Spleen (tissue), 11 donors: ENCODE measurements around the gene NEURL4. TPM values are rescaled to one million over a fixed set of nuclear protein-coding genes. Genes with fewer than 3 reads are reported as not detected.

ENCODE experiments used
- DNase-seq: peaks from one replicate; pipeline ENCODE4 v3.0.0-alpha.2; 2020
- H3K27ac ChIP-seq, 8 donors: fragments of 200-600 bp; sonication (generic) in 7 of 8; 1 replicate in 4 of 8; 2 replicates in 4 of 8; pipeline versions ENCODE4 v1.5.0 to v1.8.0; 2016 to 2021; ENCODE audit warnings: inconsistent platforms in 4 of 8, mild to moderate bottlenecking in 4 of 8, moderate library complexity in 1 of 8
- H3K27me3 ChIP-seq, 7 donors: fragments of 200-600 bp; sonication (generic) in 6 of 7; replicated peaks in 1 of 7; 1 replicate in 4 of 7; 2 replicates in 3 of 7; pipeline versions ENCODE4 v1.5.0 to v1.8.0; 2016 to 2021; ENCODE audit warnings: inconsistent platforms in 3 of 7, mild to moderate bottlenecking in 1 of 7
- H3K36me3 ChIP-seq, 6 donors: fragments of 200-600 bp; sonication (generic) in 5 of 6; 1 replicate in 4 of 6; 2 replicates in 2 of 6; pipeline versions ENCODE4 v1.5.0 to v1.8.0; 2016 to 2021; ENCODE audit warnings: inconsistent platforms in 2 of 6
- H3K4me1 ChIP-seq, 6 donors: fragments of 200-600 bp; sonication (generic) in 5 of 6; 1 replicate in 3 of 6; 2 replicates in 3 of 6; pipeline versions ENCODE4 v1.5.0 to v1.8.0; 2016 to 2021; ENCODE audit warnings: inconsistent platforms in 3 of 6
- H3K4me3 ChIP-seq, 8 donors: fragments of 200-600 bp; sonication (generic) in 7 of 8; 1 replicate in 4 of 8; 2 replicates in 4 of 8; pipeline versions ENCODE4 v1.5.0 to v1.8.0; 2016 to 2021; ENCODE audit warnings: inconsistent platforms in 4 of 8, mild to moderate bottlenecking in 4 of 8, moderate library complexity in 2 of 8
- H3K9me3 ChIP-seq, 8 donors: fragments of 200-600 bp; sonication (generic) in 7 of 8; 1 replicate in 4 of 8; 2 replicates in 4 of 8; pipeline versions ENCODE4 v1.5.0 to v1.8.0; 2016 to 2021; ENCODE audit warnings: inconsistent platforms in 4 of 8
- CTCF ChIP-seq, 11 experiments: fragments of 200-600 bp in 7 of 11; fragments of 450-650 bp in 4 of 11; sonication (generic) in 4 of 11; IDR thresholded peaks in 8 of 11; conservative IDR thresholded peaks in 3 of 11; 1 replicate in 7 of 11; 2 replicates in 4 of 11; pipeline versions ENCODE4 v1.4.0 to v1.8.0; 2016 to 2021; ENCODE audit warnings: antibody characterized with exemption in 11 of 11, inconsistent platforms in 4 of 11, mild to moderate bottlenecking in 1 of 11
- POLR2A ChIP-seq, 3 donors: fragments of 450-650 bp; IDR thresholded peaks; one replicate each; pipeline ENCODE4 v1.5.1; 2017; ENCODE audit warnings: antibody characterized with exemption in 3 of 3, mild to moderate bottlenecking in 1 of 3
- POLR2AphosphoS5 ChIP-seq, 3 donors: sonication (generic); formaldehyde crosslinking; IDR thresholded peaks; one replicate each; pipeline ENCODE4 v1.5.1; 2017; ENCODE audit warnings: antibody characterized with exemption in 3 of 3
- WGBS, 5 donors: extraction: QIAGEN DNeasy Blood & Tissue Kit in 3 of 5; methylation state at CpG; one replicate each; pipeline versions ENCODE4 v1.1.5 to v1.1.7; 2013 to 2018; 5-methylcytosine and 5-hydroxymethylcytosine counted together
- intact Hi-C: fragments of 100-400 bp; cut with DNase I; formaldehyde crosslinking; loops from one replicate; pipeline ENCODE4 v1.15.0; 2023; ENCODE audit warnings: low total_unique reads
- polyA plus RNA-seq, 3 donors: library from polyadenylated mRNA; stranded (reverse); fragments of 200-250 nt; gene quantifications; one replicate each; pipeline ENCODE4 v1.2.1, GENCODE V29; 2013
- total RNA-seq, 7 donors: library from RNA; depleted of rRNA in 3 of 7; stranded (reverse); fragments of >200 nt in 3 of 7; fragmentation: NEBNext Ultra II Directional in 4 of 7; extraction: Animal tissue kit (Norgen Biotek cat#: 25700) in 4 of 7; gene quantifications; one replicate each; pipeline versions ENCODE4 v1.1.0 to v1.2.1, GENCODE V29; 2016 to 2021
- donor health status: healthy with polysubstance abuse.
- donor health status: DM: no; HTN: no; CAD: no; lungs with moderate emphysema.
- donor health status: DM: no; HTN: no; CAD: no.
- donor health status: Bipolar disorder and iron deficiency.
- donor health status: healthy.
- donor health status: DM: no; HTN: no; CAD: no.
- donor health status: DM: yes; HTN: yes; CAD: no.

NEURL4 gene
- total and polyA plus RNA-seq, 10 donors: 16.5 to 53.9 (median 40.3) TPM

DNA sequence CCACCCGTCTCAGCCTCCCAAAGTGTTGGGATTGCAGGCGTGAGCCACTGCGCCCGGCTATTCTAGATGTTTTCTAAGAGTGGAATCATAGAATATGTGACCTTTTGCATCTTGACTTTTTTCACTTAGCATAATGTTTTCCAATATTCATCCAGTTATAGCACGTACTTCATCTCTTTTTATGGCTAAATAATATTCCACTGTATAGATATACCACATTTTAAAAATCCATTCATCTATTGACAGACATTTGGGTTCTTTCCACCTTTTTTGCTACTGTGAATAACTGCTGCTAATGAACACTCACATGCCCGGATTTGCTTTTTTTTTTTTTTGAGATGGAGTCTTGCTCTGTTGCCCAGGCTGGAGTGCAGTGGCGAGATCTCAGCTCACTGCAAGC lies 25.0 kb downstream of the NEURL4 start:
- WGBS, 5 donors: 95 to 99% (median 97%) methylated on average over 7 of the region's 7 CpGs
- H3K9me3 ChIP-seq: no peaks in the 10 kb centered on the region
- intact Hi-C loops: loop anchor here (10.0 kb wide), 1 partner anchor 259 kb away; the partner anchor contains the start of gene SLC16A11
- no peak for DNase-seq
- no peak overlapping the region for H3K4me3 ChIP-seq
- no peaks in the 10 kb centered on the region for H3K27me3 ChIP-seq
- H3K27ac ChIP-seq: no peak overlapping the region
- H3K36me3 ChIP-seq: peaks cover 0 to under 1% (median 0%) of the 10 kb centered on the region in 6 donors
- H3K4me1 ChIP-seq: peaks cover 6 to 23% (median 14%) of the 10 kb centered on the region in 6 donors
- TF ChIP-seq POLR2A (IDR thresholded peaks at IDR 0.05) (no peak), CTCF (IDR thresholded peaks at IDR 0.05 in 8 of 11, conservative IDR thresholded peaks at IDR 0.05 in 3 of 11) (no peak), POLR2AphosphoS5 (IDR thresholded peaks at IDR 0.05) (no peak)

DNA sequence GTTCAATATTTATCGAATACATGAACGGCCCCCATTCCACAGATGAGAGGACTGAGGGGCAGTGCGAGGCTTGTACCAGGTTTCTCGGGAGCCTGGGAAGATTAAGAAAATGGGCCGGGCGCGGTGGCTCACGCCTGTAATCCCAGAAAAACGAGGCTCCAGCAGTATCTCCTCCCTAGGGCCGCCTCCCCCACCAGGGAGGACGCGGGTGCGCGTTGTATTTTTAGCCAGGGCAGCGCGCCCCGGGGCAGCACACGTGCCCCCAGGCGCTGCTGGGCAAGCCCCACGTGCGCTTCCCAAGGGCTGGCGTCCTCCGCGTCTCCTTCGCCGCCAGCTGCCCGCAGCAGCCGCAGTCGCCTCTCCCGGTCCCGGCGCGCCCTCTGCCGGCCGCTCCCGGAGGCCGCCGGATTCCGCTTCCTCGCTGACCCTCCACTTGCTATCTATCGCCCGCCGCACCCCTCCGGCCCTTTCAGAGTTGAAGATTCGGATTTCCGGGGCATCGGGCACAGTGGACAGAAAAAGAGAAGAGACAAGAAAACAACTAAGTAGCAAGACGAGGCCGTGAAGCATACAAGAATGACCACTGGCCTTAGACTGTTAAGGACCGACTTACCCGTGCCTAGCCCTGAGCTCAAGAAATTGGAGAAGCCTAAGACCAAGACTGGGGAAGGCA lies 32.8 kb downstream of the NEURL4 start:
- Histone ChIP-seq H3K4me1 (peaks cover 17 to 40% (median 33%) of the 10 kb centered on the region in 6 donors), H3K36me3 (no peaks in the 10 kb centered on the region), H3K9me3 (no peaks in the 10 kb centered on the region), H3K27me3 (peaks cover 0 to 61% (median 38%) of the 10 kb centered on the region in 7 donors), H3K4me3 (peak overlapping the region in 2 of 8 donors; percentile 37 to 52), H3K27ac (peak overlapping the region in 1 of 8 donors; percentile 7)
- WGBS, 5 donors: 4 to 6% (median 5%) methylated on average over 37 to 51 of the region's 51 CpGs
- intact Hi-C loops: loop anchor here (2.0 to 10.0 kb wide), 2 partner anchors 16 to 48 kb away; partner anchors contain the start of gene SLC2A4
- TF ChIP-seq POLR2A (IDR thresholded peaks at IDR 0.05) (no peak), CTCF (IDR thresholded peaks at IDR 0.05 in 8 of 11, conservative IDR thresholded peaks at IDR 0.05 in 3 of 11) (peak; percentile 62 to 96 (median 89)), POLR2AphosphoS5 (IDR thresholded peaks at IDR 0.05) (peak; percentile 49 to 80 (median 68))
- DNase-seq: peak; percentile 94

DNA sequence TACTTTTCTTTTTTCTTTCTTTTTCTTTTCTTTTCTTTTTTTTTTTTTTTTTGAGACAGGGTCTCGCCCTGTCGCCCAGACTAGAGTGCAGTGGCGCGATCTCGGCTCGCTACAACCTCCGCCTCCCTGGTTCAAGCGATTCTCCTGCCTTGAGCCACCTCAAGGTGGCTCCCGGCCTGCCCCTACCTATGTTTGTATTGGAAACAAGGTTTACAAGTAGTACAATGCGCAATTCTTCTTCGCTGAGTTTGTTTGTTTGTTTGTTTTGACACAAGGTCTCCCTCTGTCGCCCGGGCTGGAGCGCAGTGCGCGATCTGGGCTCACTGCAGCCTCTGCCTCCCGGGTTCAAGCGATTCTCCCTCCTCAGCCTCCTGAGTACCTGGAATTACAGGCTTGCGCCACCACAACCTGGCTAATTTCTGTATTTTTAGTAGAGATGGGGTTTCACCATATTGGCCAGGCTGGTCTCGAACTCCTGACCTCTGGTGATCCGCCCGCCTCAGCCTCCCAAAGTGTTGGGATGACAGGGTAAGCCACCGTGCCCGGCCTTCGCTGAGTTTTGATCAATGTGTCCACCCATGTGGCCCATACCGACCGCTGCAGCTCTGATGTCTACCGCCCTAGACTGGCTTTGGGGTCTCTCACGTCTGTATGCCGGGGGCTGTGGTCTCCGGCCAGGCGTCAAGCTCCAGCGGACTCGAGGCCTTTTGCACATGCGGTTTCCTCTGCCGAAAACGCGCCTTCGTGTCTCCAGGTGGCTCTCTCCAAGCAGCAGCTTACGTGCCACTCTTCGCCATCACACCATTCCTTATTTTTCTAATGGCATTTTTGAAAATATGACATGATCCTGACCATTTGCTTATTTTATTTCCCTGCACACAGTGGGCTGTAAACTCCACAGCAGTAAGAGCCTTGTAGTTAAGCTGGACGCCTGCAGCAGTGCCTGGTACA lies 33.6 kb downstream of the NEURL4 start:
- peak overlapping the region in 1 of 8 donors; percentile 7 for H3K27ac ChIP-seq
- WGBS, 5 donors: 50 to 54% (median 52%) methylated on average over 38 to 42 of the region's 42 CpGs
- peaks cover 0 to 69% (median 38%) of the 10 kb centered on the region in 7 donors for H3K27me3 ChIP-seq
- H3K4me1 ChIP-seq: peaks cover 17 to 40% (median 33%) of the 10 kb centered on the region in 6 donors
- no peaks in the 10 kb centered on the region for H3K36me3 ChIP-seq
- no peaks in the 10 kb centered on the region for H3K9me3 ChIP-seq
- intact Hi-C loops: loop anchor here (2.0 to 10.0 kb wide), 2 partner anchors 15 to 49 kb away; partner anchors contain the start of gene SLC2A4
- no peak for DNase-seq
- peak overlapping the region in 7 of 8 donors; percentile 20 to 68 (median 38) for H3K4me3 ChIP-seq
- TF ChIP-seq POLR2AphosphoS5 (IDR thresholded peaks at IDR 0.05): no peak
- TF ChIP-seq POLR2A (IDR thresholded peaks at IDR 0.05): no peak
- no peak for TF ChIP-seq CTCF (IDR thresholded peaks at IDR 0.05 in 8 of 11, conservative IDR thresholded peaks at IDR 0.05 in 3 of 11)
